Mesenchymal stem cell (in vitro differentiated cells and primary cell): Measurements from ENCODE around the gene MARVELD1.

Experiments used
- DNase-seq: peaks from one replicate; pipeline ENCODE4 v3.0.0-alpha.2; 2013
- H2AFZ ChIP-seq: one replicate; pipeline ENCODE4 v1.6.1; 2013; ENCODE audit warnings: low read depth, mild to moderate bottlenecking, control low read depth, inconsistent platforms, low read length, moderate library complexity
- H2AK5ac ChIP-seq: 2 replicates; pipeline ENCODE4 v1.6.1; 2013; ENCODE audit warnings: low read length, moderate library complexity, mild to moderate bottlenecking, inconsistent platforms; ENCODE audit not compliant: severe bottlenecking
- H2BK120ac ChIP-seq: one replicate; pipeline ENCODE4 v1.6.1; 2013; ENCODE audit warnings: low read depth, mild to moderate bottlenecking, inconsistent platforms, low read length, moderate library complexity
- H2BK12ac ChIP-seq, 2 experiments: one replicate each; pipeline ENCODE4 v1.6.1; 2013; ENCODE audit warnings: inconsistent platforms in 2 of 2, low read length in 2 of 2, mild to moderate bottlenecking in 2 of 2, moderate library complexity in 2 of 2, control low read depth in 1 of 2
- H2BK15ac ChIP-seq: one replicate; pipeline ENCODE4 v1.6.1; 2013; ENCODE audit warnings: mild to moderate bottlenecking, low read depth, inconsistent platforms; ENCODE audit not compliant: poor library complexity, severe bottlenecking
- H2BK5ac ChIP-seq: 2 replicates; pipeline ENCODE4 v1.6.1; 2013; ENCODE audit warnings: low read depth, mild to moderate bottlenecking, low read length, control low read depth, inconsistent platforms; ENCODE audit not compliant: poor library complexity, severe bottlenecking
- H3K14ac ChIP-seq, 2 experiments: one replicate each; pipeline ENCODE4 v1.6.1; 2013; ENCODE audit warnings: inconsistent platforms in 2 of 2, low read length in 2 of 2, control low read depth in 1 of 2, mild to moderate bottlenecking in 1 of 2, moderate library complexity in 1 of 2
- H3K18ac ChIP-seq, 2 experiments: one replicate each; pipeline ENCODE4 v1.6.1; 2013; ENCODE audit warnings: inconsistent platforms in 2 of 2, low read length in 2 of 2, control low read depth in 1 of 2, low read depth in 1 of 2, mild to moderate bottlenecking in 1 of 2
- H3K23ac ChIP-seq, 2 experiments: one replicate each; pipeline ENCODE4 v1.6.1; 2013; ENCODE audit warnings: inconsistent platforms in 2 of 2, low read length in 2 of 2, mild to moderate bottlenecking in 2 of 2, moderate library complexity in 2 of 2, control low read depth in 1 of 2
- H3K27ac ChIP-seq: 2 replicates; pipeline ENCODE4 v1.5.1; 2013; ENCODE audit warnings: mild to moderate bottlenecking, moderate library complexity, low read length, control low read depth, inconsistent platforms; ENCODE audit not compliant: poor library complexity, severe bottlenecking
- H3K27me3 ChIP-seq, 2 experiments: 2 replicates each; pipeline versions ENCODE4 v1.6.1 to v1.7.0; 2013; ENCODE audit warnings: low read length in 2 of 2, mild to moderate bottlenecking in 2 of 2, moderate library complexity in 2 of 2, control low read depth in 1 of 2, inconsistent platforms in 1 of 2; ENCODE audit not compliant: control insufficient read depth in 1 of 2, insufficient read depth in 1 of 2
- H3K36me3 ChIP-seq, 2 experiments: 2 replicates each; pipeline versions ENCODE4 v1.6.1 to v1.7.0; 2013; ENCODE audit warnings: low read length in 2 of 2, control low read depth in 1 of 2, inconsistent platforms in 1 of 2, low read depth in 1 of 2, mild to moderate bottlenecking in 1 of 2; ENCODE audit not compliant: insufficient read depth in 2 of 2, control insufficient read depth in 1 of 2
- H3K4ac ChIP-seq, 2 experiments: one replicate each; pipeline ENCODE4 v1.6.1; 2013; ENCODE audit warnings: inconsistent platforms in 2 of 2, low read length in 2 of 2, mild to moderate bottlenecking in 2 of 2, moderate library complexity in 2 of 2, control low read depth in 1 of 2, low read depth in 1 of 2
- H3K4me1 ChIP-seq: 2 replicates; pipeline ENCODE4 v1.6.1; 2013; ENCODE audit warnings: low read depth, low read length, control low read depth; ENCODE audit not compliant: control insufficient read depth, insufficient read depth
- H3K4me2 ChIP-seq: 2 replicates; pipeline ENCODE4 v1.6.1; 2013; ENCODE audit warnings: low read length, mild to moderate bottlenecking, inconsistent platforms; ENCODE audit not compliant: poor library complexity, severe bottlenecking
- H3K4me3 ChIP-seq, 2 experiments: 2 replicates each; pipeline versions ENCODE4 v1.5.1 to v1.7.0; 2013; ENCODE audit warnings: low read length in 2 of 2, mild to moderate bottlenecking in 2 of 2, control low read depth in 1 of 2, low read depth in 1 of 2; ENCODE audit not compliant: insufficient read depth in 1 of 2
- H3K79me1 ChIP-seq: replicated peaks from 2 replicates; pipeline ENCODE4 v1.6.1; 2013; ENCODE audit warnings: mild to moderate bottlenecking, control low read depth, low read length, inconsistent platforms; ENCODE audit not compliant: poor library complexity, severe bottlenecking
- H3K9ac ChIP-seq: 2 replicates; pipeline ENCODE4 v1.7.0; 2013; ENCODE audit warnings: mild to moderate bottlenecking, low read length, moderate library complexity
- H3K9me3 ChIP-seq: 2 replicates; pipeline ENCODE4 v1.7.0; 2013; ENCODE audit warnings: mild to moderate bottlenecking, low read length; ENCODE audit not compliant: control insufficient read depth
- H4K8ac ChIP-seq: one replicate; pipeline ENCODE4 v1.6.1; 2013; ENCODE audit warnings: inconsistent platforms, mild to moderate bottlenecking, low read length, moderate library complexity
- H4K91ac ChIP-seq: one replicate; pipeline ENCODE4 v1.6.1; 2013; ENCODE audit warnings: mild to moderate bottlenecking, low read length, inconsistent platforms
- WGBS: methylation state at CpG from one replicate; pipeline ENCODE4 v1.1.7; 2013; ENCODE audit warnings: mixed read lengths; 5-methylcytosine and 5-hydroxymethylcytosine counted together

The MARVELD1 gene

DNA sequence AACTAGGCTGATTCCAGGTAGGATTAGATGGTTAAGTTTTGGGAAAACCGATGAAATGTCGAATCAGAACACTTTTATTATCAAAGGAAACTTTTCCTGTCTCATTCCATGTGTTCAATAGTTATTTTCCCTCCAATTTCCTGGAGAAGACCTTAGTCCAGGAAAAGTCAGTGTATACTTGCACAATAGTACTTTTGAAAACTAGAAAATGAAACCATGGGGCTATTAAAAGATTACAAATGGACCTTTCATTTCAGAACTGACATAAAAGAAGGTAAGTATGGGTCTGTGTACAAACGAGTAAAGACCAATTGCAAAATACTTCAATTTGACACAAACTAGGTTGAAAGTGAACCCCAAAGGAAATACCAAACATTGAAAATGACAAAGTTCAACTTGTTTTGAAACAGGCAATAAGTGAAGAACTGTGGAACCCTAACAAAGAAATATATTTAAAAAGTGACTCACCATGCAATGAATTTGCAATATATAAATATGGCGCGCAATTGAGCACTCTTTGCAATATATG is 28.6 kb upstream of the MARVELD1 start:
- H3K14ac ChIP-seq = no peak overlapping the region
- no peak overlapping the region for H2BK5ac ChIP-seq
- no peak overlapping the region for H2BK12ac ChIP-seq
- no peaks in the 10 kb centered on the region for H3K27me3 ChIP-seq
- no peak overlapping the region for H3K23ac ChIP-seq
- no peak overlapping the region for H3K18ac ChIP-seq
- no peak overlapping the region for H3K27ac ChIP-seq
- H3K4me1 ChIP-seq = peaks cover 21% of the 10 kb centered on the region
- H3K4me2 ChIP-seq = no peak overlapping the region
- no peak overlapping the region for H2BK120ac ChIP-seq
- no peaks in the 10 kb centered on the region for H3K9me3 ChIP-seq
- H4K8ac ChIP-seq = no peak overlapping the region
- WGBS = 100% methylated on average over 2 of the region's 5 CpGs
- peaks cover 0 to 10% of the 10 kb centered on the region in 2 experiments for H3K36me3 ChIP-seq
- no peak overlapping the region for H3K4ac ChIP-seq
- no peak overlapping the region for H4K91ac ChIP-seq
- no peak overlapping the region for H2AFZ ChIP-seq
- no peak overlapping the region for H2BK15ac ChIP-seq
- peaks cover 10% of the 10 kb centered on the region for H3K79me1 ChIP-seq
- peak overlapping the region; percentile 96 for H3K9ac ChIP-seq
- peak; percentile 31 for DNase-seq
- peak overlapping the region in 1 of 2 experiments; percentile 97 for H3K4me3 ChIP-seq
- H2AK5ac ChIP-seq = no peak overlapping the region

DNA sequence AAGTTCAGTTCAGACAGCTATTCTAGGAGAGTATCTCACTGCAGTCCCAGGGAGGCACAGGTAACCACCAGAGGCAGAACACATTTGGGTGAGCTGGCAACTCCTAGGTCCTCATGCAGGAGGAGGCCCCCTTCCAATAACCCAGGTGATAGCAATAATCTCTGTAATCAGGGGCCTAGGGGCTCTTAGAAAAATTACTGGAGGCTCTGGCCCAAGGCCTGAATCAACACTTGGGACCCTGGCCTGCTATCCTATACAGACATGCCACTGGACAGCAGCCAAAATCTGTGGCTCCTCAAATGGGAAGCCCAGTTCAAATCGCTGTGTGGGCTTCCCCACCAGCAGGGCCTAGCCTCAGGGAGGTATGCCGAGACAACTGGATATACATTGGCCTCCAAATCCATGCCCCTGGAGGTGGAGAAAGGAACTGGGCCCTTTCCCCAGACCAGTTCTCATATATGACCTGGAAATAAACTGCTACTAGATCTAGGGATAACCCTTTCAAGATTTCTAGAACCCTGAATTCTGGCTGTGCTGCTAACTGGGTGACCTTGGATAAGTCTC is 28.1 kb upstream of the MARVELD1 start:
- Histone ChIP-seq H3K36me3 (peaks cover 0 to 5% of the 10 kb centered on the region in 2 experiments), H3K27ac (no peak overlapping the region), H3K4me3 (peak overlapping the region in 1 of 2 experiments; percentile 97), H3K4me1 (peaks cover 21% of the 10 kb centered on the region), H4K8ac (no peak overlapping the region), H3K4me2 (peak overlapping the region; percentile 5), H2BK120ac (no peak overlapping the region), H3K9ac (peak overlapping the region; percentile 96), H3K23ac (no peak overlapping the region), H3K14ac (peak overlapping the region in 1 of 2 experiments; percentile 36), H2BK12ac (no peak overlapping the region), H2AFZ (no peak overlapping the region), H3K4ac (no peak overlapping the region), H2BK15ac (no peak overlapping the region), H2AK5ac (no peak overlapping the region), H3K18ac (no peak overlapping the region), H4K91ac (no peak overlapping the region), H3K9me3 (no peaks in the 10 kb centered on the region), H3K27me3 (no peaks in the 10 kb centered on the region), H2BK5ac (no peak overlapping the region), H3K79me1 (peaks cover 10% of the 10 kb centered on the region)
- 85% methylated on average over 2 of the region's 2 CpGs for WGBS
- peak; percentile 52 for DNase-seq

GRCh38 chr10:97686301-97686961 is 27.1 kb upstream of the MARVELD1 start:
- Histone ChIP-seq H4K91ac (peak overlapping the region; percentile 64), H3K4me3 (peak overlapping the region; percentile 79 to 97), H2AK5ac (no peak overlapping the region), H3K36me3 (no peaks in the 10 kb centered on the region), H3K27ac (no peak overlapping the region), H2BK120ac (peak overlapping the region; percentile 69), H4K8ac (peak overlapping the region; percentile 43), H3K4me1 (peaks cover 21% of the 10 kb centered on the region), H2BK5ac (no peak overlapping the region), H3K14ac (peak overlapping the region in 1 of 2 experiments; percentile 89), H3K4ac (peak overlapping the region; percentile 59 to 75), H3K4me2 (peak overlapping the region; percentile 87), H3K23ac (peak overlapping the region in 1 of 2 experiments; percentile 16), H3K79me1 (peaks cover 10% of the 10 kb centered on the region), H3K9me3 (no peaks in the 10 kb centered on the region), H3K9ac (peak overlapping the region; percentile 96), H3K27me3 (no peaks in the 10 kb centered on the region), H2BK15ac (no peak overlapping the region), H3K18ac (peak overlapping the region; percentile 85 to 90), H2AFZ (peak overlapping the region; percentile 91), H2BK12ac (peak overlapping the region in 1 of 2 experiments; percentile 63)
- 34% methylated on average over 14 of the region's 14 CpGs for WGBS
- DNase-seq = no peak
